Right hindlimb (tissue), 1 donor: ENCODE data around the gene ADCYAP1R1.

ENCODE experiments used
- DNase-seq: peaks from one replicate; pipeline ENCODE4 v3.0.0-alpha.2; 2018

The ADCYAP1R1 gene

GRCh38 chr7:31044529-31044928 is 7.6 kb upstream of the ADCYAP1R1 start:
- DNase-seq, result no peak

GRCh38 chr7:31046723-31047122 is 5.4 kb upstream of the ADCYAP1R1 start:
- DNase-seq, result no peak

- no peak for DNase-seq
Observed at GRCh38 chr7:31047313-31048146, 4.6 kb upstream of the ADCYAP1R1 start.

DNA sequence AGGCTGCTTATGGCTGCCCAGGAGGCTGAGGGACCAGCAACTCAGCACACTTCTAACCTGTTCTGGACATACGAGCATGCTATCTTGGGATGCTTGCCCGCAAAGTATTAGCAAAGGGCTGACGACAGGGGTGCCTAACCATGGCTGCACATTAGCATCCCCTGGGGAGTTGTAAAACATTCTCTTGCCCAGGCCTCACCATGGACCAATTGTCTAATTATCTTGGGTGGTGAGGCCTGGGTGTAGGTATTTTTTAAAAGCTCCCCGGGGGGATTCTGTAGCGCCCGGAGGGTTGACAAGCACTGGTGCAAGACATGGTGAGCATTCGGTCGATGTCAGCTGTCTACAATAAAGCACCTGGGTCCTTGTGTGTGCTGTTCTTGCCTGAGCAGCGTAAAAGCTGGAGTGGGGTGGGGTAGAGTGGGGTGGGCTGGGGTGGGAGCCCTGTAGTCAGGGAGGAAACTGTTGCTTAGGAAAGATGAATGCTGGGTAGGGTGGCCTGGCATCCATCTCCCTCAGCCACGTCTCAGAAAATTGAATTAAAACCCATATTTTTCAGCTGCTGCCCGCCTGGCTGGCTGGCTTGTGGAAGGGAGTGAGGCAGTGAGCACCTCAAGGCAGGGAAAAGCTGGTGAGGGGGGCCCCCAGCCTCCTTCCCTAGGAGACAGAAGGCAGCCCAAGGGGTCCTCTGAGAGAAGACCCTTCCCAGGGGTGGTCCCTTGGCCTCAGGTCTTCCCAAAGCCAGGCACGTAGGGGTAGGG is 2.9 kb upstream of the ADCYAP1R1 start:
- no peak for DNase-seq

DNA sequence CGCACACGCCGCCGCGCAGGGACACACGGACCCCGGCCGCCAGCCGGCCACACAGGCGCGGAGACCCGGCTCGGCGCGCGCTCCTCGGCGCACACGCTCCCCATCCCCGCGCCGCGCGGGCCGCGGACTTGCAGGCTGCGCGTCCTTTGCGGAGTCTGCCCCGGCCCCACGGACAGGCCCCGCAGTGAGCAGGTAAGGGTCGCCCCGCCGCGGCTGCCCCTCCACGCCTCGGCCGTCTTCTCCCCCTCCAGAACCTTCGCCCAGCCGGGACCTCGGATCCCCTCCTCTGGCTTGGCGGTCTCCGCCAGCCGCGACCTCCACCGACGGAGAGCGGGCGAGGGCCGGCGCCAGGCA is 356 bp downstream of the ADCYAP1R1 start:
- no peak for DNase-seq

GRCh38 chr7:31052841-31053601 is 913 bp downstream of the ADCYAP1R1 start:
- no peak for DNase-seq

DNA sequence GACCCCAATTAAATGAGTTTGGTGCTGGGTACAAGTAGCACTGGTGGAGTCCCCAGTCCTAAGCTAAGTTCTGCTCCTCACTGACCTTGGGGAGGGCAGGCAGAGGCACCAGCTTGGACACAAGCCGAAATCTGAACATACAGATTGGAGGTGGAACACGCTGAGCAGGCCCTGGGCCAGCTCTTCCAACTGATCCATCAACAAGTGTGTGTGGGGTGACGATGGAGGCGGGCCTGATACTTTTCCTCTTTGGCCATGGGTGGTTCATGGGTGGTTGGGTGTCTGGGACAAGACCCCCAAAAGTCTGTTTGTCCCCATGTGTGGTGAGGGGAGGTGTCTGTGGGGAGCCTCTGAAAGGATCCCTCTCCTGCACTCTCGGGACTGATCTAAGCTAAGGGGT is 1.9 kb downstream of the ADCYAP1R1 start:
- no peak for DNase-seq

DNA sequence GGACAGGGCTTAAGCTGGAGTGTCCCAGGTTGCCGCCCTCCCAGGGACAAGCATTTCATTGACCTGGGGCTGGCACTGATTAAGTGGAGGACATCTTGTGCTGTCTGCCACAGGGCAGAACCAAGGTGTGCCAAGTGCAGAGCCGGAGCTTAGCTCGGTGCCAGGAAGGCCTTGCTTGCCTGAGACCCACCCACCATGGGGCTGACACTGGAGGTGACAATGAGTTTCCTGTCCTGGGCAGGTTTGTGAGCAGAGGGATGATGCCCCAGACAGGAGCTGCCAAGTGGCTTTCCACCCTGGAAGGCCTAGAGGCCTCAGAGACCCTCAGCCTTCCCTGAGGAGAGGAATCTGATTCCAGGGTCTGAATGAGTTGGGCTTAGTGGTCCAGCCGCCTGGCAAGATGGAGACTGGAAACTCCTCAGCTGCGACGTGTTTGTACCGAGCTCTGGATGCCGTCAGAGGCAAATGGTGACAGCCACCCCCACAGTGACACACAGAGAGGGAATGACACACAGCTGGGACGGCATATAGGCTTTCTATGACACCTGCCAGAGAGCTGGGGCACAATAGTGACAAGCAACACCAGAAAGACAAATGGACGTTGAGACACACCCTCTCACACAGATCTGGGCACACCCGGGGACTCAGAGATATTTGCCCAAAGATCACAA is 2.6 kb downstream of the ADCYAP1R1 start:
- DNase-seq, result no peak

- no peak for DNase-seq
Observed at GRCh38 chr7:31055471-31055870, 3.4 kb downstream of the ADCYAP1R1 start.

GRCh38 chr7:31056775-31057346 is 4.8 kb downstream of the ADCYAP1R1 start:
- no peak for DNase-seq

DNA sequence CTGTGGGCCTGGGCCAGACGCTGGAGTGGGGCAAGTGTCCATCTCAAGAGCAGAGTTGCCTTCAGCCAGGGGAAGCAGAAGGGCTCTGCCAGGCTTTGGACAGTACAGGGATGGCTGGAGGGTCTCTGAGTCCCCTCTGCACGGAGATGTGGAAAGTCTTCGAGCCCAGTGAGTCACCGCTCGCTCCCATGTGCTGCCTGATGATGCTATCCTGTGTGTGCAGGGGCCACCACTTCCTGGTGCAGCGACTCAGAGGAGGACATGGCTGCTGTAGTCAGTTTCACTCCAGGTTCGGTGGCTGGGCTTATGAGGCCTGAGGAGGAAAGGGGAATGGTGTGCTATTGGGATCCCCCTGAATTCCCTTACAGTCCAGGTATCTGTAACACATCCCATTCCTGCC is 6.0 kb downstream of the ADCYAP1R1 start:
- no peak for DNase-seq

DNA sequence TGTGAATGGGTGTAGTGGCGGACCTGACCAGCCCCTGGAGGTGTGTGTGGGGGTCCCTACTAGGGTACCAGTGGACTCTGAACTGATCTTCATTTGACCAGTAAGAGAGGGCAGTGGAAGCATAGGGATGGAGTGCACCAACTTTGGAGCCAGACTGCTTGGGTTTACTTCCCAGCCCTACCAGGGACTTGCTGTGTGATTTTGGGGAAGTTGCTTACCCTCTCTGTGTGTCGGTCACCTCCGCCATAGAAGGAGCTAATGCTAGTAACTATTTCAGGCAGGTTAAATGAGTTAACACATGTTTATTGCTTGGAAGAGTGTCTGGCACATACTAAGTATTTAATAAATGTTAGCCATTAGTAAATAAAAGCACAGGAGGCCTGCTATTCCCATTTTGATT is 6.6 kb downstream of the ADCYAP1R1 start:
- no peak for DNase-seq

- no peak for DNase-seq
Observed at GRCh38 chr7:31059551-31059950, 7.4 kb downstream of the ADCYAP1R1 start.

- DNase-seq, result no peak
Observed at GRCh38 chr7:31061185-31061584, 9.1 kb downstream of the ADCYAP1R1 start.

DNA sequence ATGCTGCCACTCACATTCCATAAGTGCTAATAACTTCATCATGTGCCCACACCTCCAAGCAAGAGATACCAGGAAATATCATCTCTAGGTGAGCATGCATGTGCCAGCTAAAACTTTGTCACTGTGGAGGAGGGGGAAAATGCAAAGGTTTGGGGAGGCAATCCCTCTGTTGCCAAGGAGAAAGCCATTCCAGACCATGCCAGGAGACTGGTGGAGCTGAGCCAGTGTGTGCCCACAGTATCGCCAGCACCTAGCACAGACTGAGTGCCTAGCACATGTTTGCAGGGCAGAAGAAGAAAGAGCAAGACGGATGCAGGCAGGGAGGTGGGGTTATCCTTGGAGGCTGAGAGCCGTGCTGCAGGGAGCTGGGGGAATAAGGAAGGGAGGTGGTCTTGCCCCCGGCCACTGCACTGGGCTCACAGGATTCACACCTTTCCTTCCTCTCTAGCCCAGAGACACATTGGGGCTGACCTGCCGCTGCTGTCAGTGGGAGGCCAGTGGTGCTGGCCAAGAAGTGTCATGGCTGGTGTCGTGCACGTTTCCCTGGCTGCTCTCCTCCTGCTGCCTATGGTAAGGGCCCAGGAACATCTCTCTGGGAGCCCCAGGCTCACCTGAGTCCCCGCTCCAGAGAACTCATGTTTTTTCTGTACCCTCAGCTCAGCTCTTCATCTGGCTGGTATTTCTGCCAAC is 10.8 kb downstream of the ADCYAP1R1 start:
- DNase-seq, result no peak

- no peak for DNase-seq
Observed at GRCh38 chr7:31065021-31065593, 13.0 kb downstream of the ADCYAP1R1 start.

DNA sequence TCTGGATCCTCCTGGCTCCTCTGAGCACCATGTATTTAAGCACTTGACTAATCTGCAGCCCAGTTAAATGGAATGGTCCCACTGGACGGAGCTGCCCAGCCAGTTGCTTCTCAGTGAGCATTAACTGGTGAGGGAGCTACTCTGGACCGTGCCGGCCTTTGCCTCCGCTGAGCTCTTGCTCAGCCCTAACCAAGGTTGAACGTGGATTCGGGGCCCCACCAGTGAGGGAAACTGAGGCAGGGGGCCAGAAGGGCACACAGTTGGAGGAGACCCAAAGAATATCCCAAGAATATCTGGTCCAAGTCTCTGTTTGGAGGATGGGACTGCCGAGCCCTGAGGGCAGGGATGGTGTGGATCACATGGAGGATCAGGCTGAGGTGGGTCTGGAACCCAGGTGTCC is 13.7 kb downstream of the ADCYAP1R1 start:
- DNase-seq, result no peak

DNA sequence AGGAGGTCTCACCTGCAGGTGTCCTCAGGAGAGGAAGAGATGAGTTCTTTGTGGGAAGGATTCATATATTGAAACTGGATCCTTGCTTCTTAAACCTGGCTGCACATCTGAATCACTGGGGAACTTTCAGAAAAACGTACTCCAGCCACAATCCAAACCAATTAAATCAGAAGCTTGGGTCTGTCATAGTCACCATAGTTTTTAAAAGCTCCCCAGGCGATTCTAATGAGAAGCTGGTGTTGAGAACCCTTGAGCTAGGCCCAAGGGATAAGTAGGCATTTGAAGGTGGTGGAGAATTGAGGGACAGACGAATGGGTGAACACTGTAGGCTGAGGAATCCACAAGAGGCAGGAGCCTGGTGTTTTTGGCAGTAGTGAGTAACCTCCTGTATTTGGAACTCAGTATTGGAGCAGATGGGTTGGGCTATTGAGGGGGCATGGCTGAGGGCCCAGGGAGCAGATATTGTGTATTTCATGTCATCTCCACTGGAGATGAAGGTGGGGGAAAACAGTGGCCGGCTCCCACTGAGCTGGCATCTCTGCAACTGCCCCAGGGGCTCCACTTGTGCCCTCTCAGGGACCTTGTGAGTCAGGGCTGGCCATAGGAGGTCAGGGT is 14.5 kb downstream of the ADCYAP1R1 start:
- no peak for DNase-seq

- DNase-seq, result no peak
Observed at GRCh38 chr7:31067491-31067890, 15.4 kb downstream of the ADCYAP1R1 start.

- DNase-seq, result no peak
Observed at GRCh38 chr7:31068006-31068675, 16.0 kb downstream of the ADCYAP1R1 start.
